Effector CD4-positive, alpha-beta T cell (primary cell): ENCODE measurements around the gene YAP1.
"Not testable (repeated sequence)": the region's sequence is repeated elsewhere in the genome, so short reads cannot be mapped to it uniquely, and the experiment has no call there.

Source experiments
- DNase-seq: peaks from one replicate; pipeline ENCODE4 v3.0.0-alpha.2; 2020

Gene YAP1

GRCh38 chr11:102166175-102167064, 56.2 kb downstream of the YAP1 start:
- DNase-seq = no peak

- DNase-seq = no peak
Measured at GRCh38 chr11:102168481-102168880, 58.2 kb downstream of the YAP1 start.

GRCh38 chr11:102171101-102171500, 60.9 kb downstream of the YAP1 start:
- no peak for DNase-seq

- DNase-seq = no peak
Measured at GRCh38 chr11:102172127-102172848, 62.0 kb downstream of the YAP1 start.

- no peak for DNase-seq
Measured at GRCh38 chr11:102177126-102177525, 66.9 kb downstream of the YAP1 start.

GRCh38 chr11:102177974-102178631, 67.9 kb downstream of the YAP1 start:
- no peak for DNase-seq

GRCh38 chr11:102179371-102179770, 69.1 kb downstream of the YAP1 start:
- DNase-seq = no peak

GRCh38 chr11:102184269-102184987, 74.2 kb downstream of the YAP1 start:
- DNase-seq = no peak

GRCh38 chr11:102186551-102187191, 76.4 kb downstream of the YAP1 start:
- no peak for DNase-seq

GRCh38 chr11:102187416-102188151, 77.3 kb downstream of the YAP1 start:
- no peak for DNase-seq

GRCh38 chr11:102188488-102188887, 78.2 kb downstream of the YAP1 start:
- DNase-seq = no peak

GRCh38 chr11:102191832-102192231, 81.6 kb downstream of the YAP1 start:
- no peak for DNase-seq

GRCh38 chr11:102192349-102193066, 82.3 kb downstream of the YAP1 start:
- no peak for DNase-seq

- no peak for DNase-seq
Measured at GRCh38 chr11:102194257-102194656, 84.0 kb downstream of the YAP1 start.

GRCh38 chr11:102194990-102195389, 84.7 kb downstream of the YAP1 start:
- DNase-seq = no peak

- no peak for DNase-seq
Measured at GRCh38 chr11:102196351-102196750, 86.1 kb downstream of the YAP1 start.

- no peak for DNase-seq
Measured at GRCh38 chr11:102196816-102197215, 86.6 kb downstream of the YAP1 start.

GRCh38 chr11:102197670-102198139, 87.5 kb downstream of the YAP1 start:
- no peak for DNase-seq

- no peak for DNase-seq
Measured at GRCh38 chr11:102199673-102200072, 89.4 kb downstream of the YAP1 start.

- DNase-seq = not testable (repeated sequence)
Measured at GRCh38 chr11:102200325-102200724, 90.1 kb downstream of the YAP1 start.

- DNase-seq = no peak
Measured at GRCh38 chr11:102201776-102202175, 91.5 kb downstream of the YAP1 start.
